ENCODE measurements around the gene PITRM1. TPM values are rescaled to one million over a fixed set of nuclear protein-coding genes. Genes with fewer than 3 reads are reported as not detected.

PITRM1 gene
- total RNA-seq, 1 experiment from 2014 or later: 83.5 TPM

GRCh38 chr10:3166496-3167290 lies 5.9 kb downstream of the PITRM1 start:
- no peak overlapping the region for H3K4me3 ChIP-seq (ENCODE audit: low read depth, low read length, poor library complexity, severe bottlenecking)
- H3K27me3 ChIP-seq (replicated peaks; ENCODE audit: insufficient read depth, low read depth, low read length, poor library complexity): no peaks in the 10 kb centered on the region
- DNase-seq (ENCODE audit: low spot score): no peak
- no peak overlapping the region for H3K27ac ChIP-seq (ENCODE audit: low read depth, low read length, poor library complexity, severe bottlenecking)
- no peaks in the 10 kb centered on the region for H3K9me3 ChIP-seq (ENCODE audit: low read depth, low read length, poor library complexity, severe bottlenecking)
- ChIA-PET CTCF (no interaction called here), POLR2A (ENCODE audit: low non-redundant PET) (no interaction called here)
- intact Hi-C loops (cut with micrococcal nuclease; ENCODE audit: unreplicated experiment): no loop called here
- no peak for TF ChIP-seq CTCF (conservative IDR thresholded peaks at IDR 0.05; ENCODE audit: low read depth, low read length)
- no peak for TF ChIP-seq EZH2 (IDR thresholded peaks at IDR 0.05; ENCODE audit: borderline replicate concordance, low read depth, low read length, poor library complexity, severe bottlenecking)
- H3K36me3 ChIP-seq (ENCODE audit: insufficient read depth, low read length, poor library complexity, severe bottlenecking): peaks cover 53% of the 10 kb centered on the region
- H3K4me1 ChIP-seq (ENCODE audit: insufficient read depth, low read length, poor library complexity, severe bottlenecking): no peaks in the 10 kb centered on the region
- no TSS peak for BruUV-seq (replicated peaks)

- TF ChIP-seq EZH2 (IDR thresholded peaks at IDR 0.05; ENCODE audit: borderline replicate concordance, low read depth, low read length, poor library complexity, severe bottlenecking) (no peak), CTCF (conservative IDR thresholded peaks at IDR 0.05; ENCODE audit: low read depth, low read length) (no peak)
- intact Hi-C loops (cut with micrococcal nuclease; ENCODE audit: unreplicated experiment): no loop called here
- no TSS peak for BruUV-seq (replicated peaks)
- no peak overlapping the region for H3K27ac ChIP-seq (ENCODE audit: low read depth, low read length, poor library complexity, severe bottlenecking)
- no peak for DNase-seq (ENCODE audit: low spot score)
- ChIA-PET POLR2A (ENCODE audit: low non-redundant PET) (no interaction called here), CTCF (interaction anchor here (0.6 kb wide), 1 partner anchor 44 kb away, joined by 9 read pairs; no protein-coding TSS in a partner anchor)
- H3K4me1 ChIP-seq (ENCODE audit: insufficient read depth, low read length, poor library complexity, severe bottlenecking): no peaks in the 10 kb centered on the region
- peaks cover 53% of the 10 kb centered on the region for H3K36me3 ChIP-seq (ENCODE audit: insufficient read depth, low read length, poor library complexity, severe bottlenecking)
- no peak overlapping the region for H3K4me3 ChIP-seq (ENCODE audit: low read depth, low read length, poor library complexity, severe bottlenecking)
- H3K27me3 ChIP-seq (replicated peaks; ENCODE audit: insufficient read depth, low read depth, low read length, poor library complexity): no peaks in the 10 kb centered on the region
- no peaks in the 10 kb centered on the region for H3K9me3 ChIP-seq (ENCODE audit: low read depth, low read length, poor library complexity, severe bottlenecking)
Observed at GRCh38 chr10:3165196-3165595, 7.4 kb downstream of the PITRM1 start.

- Histone ChIP-seq H3K9me3 (ENCODE audit: low read depth, low read length, poor library complexity, severe bottlenecking) (no peaks in the 10 kb centered on the region), H3K27me3 (replicated peaks; ENCODE audit: insufficient read depth, low read depth, low read length, poor library complexity) (no peaks in the 10 kb centered on the region), H3K36me3 (ENCODE audit: insufficient read depth, low read length, poor library complexity, severe bottlenecking) (peaks cover 60% of the 10 kb centered on the region), H3K27ac (ENCODE audit: low read depth, low read length, poor library complexity, severe bottlenecking) (no peak overlapping the region), H3K4me1 (ENCODE audit: insufficient read depth, low read length, poor library complexity, severe bottlenecking) (no peaks in the 10 kb centered on the region), H3K4me3 (ENCODE audit: low read depth, low read length, poor library complexity, severe bottlenecking) (no peak overlapping the region)
- intact Hi-C loops (cut with micrococcal nuclease; ENCODE audit: unreplicated experiment): no loop called here
- no TSS peak for BruUV-seq (replicated peaks)
- no peak for DNase-seq (ENCODE audit: low spot score)
- TF ChIP-seq CTCF (conservative IDR thresholded peaks at IDR 0.05; ENCODE audit: low read depth, low read length) (no peak), EZH2 (IDR thresholded peaks at IDR 0.05; ENCODE audit: borderline replicate concordance, low read depth, low read length, poor library complexity, severe bottlenecking) (no peak)
- ChIA-PET POLR2A (ENCODE audit: low non-redundant PET) (no interaction called here), CTCF (no interaction called here)
Observed at GRCh38 chr10:3163879-3164278, 8.7 kb downstream of the PITRM1 start.
